Measurements from ENCODE around the gene GEMIN8.

The GEMIN8 gene

GRCh38 chrX:14065800-14066199 lies 36.1 kb upstream of the GEMIN8 start:
- H3K36me3 ChIP-seq (ENCODE audit: control insufficient read depth, insufficient read depth, low read length), result no peaks in the 10 kb centered on the region
- H3K27ac ChIP-seq, result no peak overlapping the region
- H3K9me3 ChIP-seq (ENCODE audit: control insufficient read depth, low read length), result no peaks in the 10 kb centered on the region
- H3K4me1 ChIP-seq, result no peaks in the 10 kb centered on the region
- no peak for TF ChIP-seq CTCF (IDR thresholded peaks at IDR 0.05)
- no peaks in the 10 kb centered on the region for H3K79me2 ChIP-seq
- H3K4me3 ChIP-seq (ENCODE audit: low read depth, low read length), result no peak overlapping the region
- H3K27me3 ChIP-seq (ENCODE audit: control insufficient read depth, insufficient read depth, low read length), result no peaks in the 10 kb centered on the region
- no peak overlapping the region for H2AFZ ChIP-seq
- no peak overlapping the region for H3K4me2 ChIP-seq (ENCODE audit: low read length)
- H3K9ac ChIP-seq, result no peak overlapping the region

- Histone ChIP-seq H3K36me3 (ENCODE audit: control insufficient read depth, insufficient read depth, low read length) (no peaks in the 10 kb centered on the region), H3K79me2 (no peaks in the 10 kb centered on the region), H3K27me3 (ENCODE audit: control insufficient read depth, insufficient read depth, low read length) (no peaks in the 10 kb centered on the region), H2AFZ (no peak overlapping the region), H3K9me3 (ENCODE audit: control insufficient read depth, low read length) (no peaks in the 10 kb centered on the region), H3K4me2 (ENCODE audit: low read length) (no peak overlapping the region), H3K9ac (no peak overlapping the region), H3K4me1 (no peaks in the 10 kb centered on the region), H3K4me3 (ENCODE audit: low read depth, low read length) (no peak overlapping the region), H3K27ac (no peak overlapping the region)
- TF ChIP-seq CTCF (IDR thresholded peaks at IDR 0.05), result no peak
Observed at GRCh38 chrX:14064626-14065432, 35.1 kb upstream of the GEMIN8 start.

GRCh38 chrX:14062524-14062923 lies 32.8 kb upstream of the GEMIN8 start:
- Histone ChIP-seq H3K36me3 (ENCODE audit: control insufficient read depth, insufficient read depth, low read length) (no peaks in the 10 kb centered on the region), H3K27ac (no peak overlapping the region), H2AFZ (no peak overlapping the region), H3K4me1 (no peaks in the 10 kb centered on the region), H3K27me3 (ENCODE audit: control insufficient read depth, insufficient read depth, low read length) (no peaks in the 10 kb centered on the region), H3K79me2 (no peaks in the 10 kb centered on the region), H3K9me3 (ENCODE audit: control insufficient read depth, low read length) (no peaks in the 10 kb centered on the region), H3K9ac (no peak overlapping the region), H3K4me2 (ENCODE audit: low read length) (no peak overlapping the region), H3K4me3 (ENCODE audit: low read depth, low read length) (no peak overlapping the region)
- no peak for TF ChIP-seq CTCF (IDR thresholded peaks at IDR 0.05)

- H3K27ac ChIP-seq, result no peak overlapping the region
- H3K27me3 ChIP-seq (ENCODE audit: control insufficient read depth, insufficient read depth, low read length), result no peaks in the 10 kb centered on the region
- no peaks in the 10 kb centered on the region for H3K4me1 ChIP-seq
- H3K79me2 ChIP-seq, result no peaks in the 10 kb centered on the region
- H3K36me3 ChIP-seq (ENCODE audit: control insufficient read depth, insufficient read depth, low read length), result no peaks in the 10 kb centered on the region
- TF ChIP-seq CTCF (IDR thresholded peaks at IDR 0.05), result no peak
- H3K4me2 ChIP-seq (ENCODE audit: low read length), result no peak overlapping the region
- no peak overlapping the region for H3K4me3 ChIP-seq (ENCODE audit: low read depth, low read length)
- H2AFZ ChIP-seq, result no peak overlapping the region
- no peaks in the 10 kb centered on the region for H3K9me3 ChIP-seq (ENCODE audit: control insufficient read depth, low read length)
- no peak overlapping the region for H3K9ac ChIP-seq
Observed at GRCh38 chrX:14056206-14056605, 26.5 kb upstream of the GEMIN8 start.

GRCh38 chrX:14051416-14051815 lies 21.7 kb upstream of the GEMIN8 start:
- Histone ChIP-seq H2AFZ (no peak overlapping the region), H3K36me3 (ENCODE audit: control insufficient read depth, insufficient read depth, low read length) (no peaks in the 10 kb centered on the region), H3K27ac (no peak overlapping the region), H3K4me2 (ENCODE audit: low read length) (no peak overlapping the region), H3K9ac (no peak overlapping the region), H3K9me3 (ENCODE audit: control insufficient read depth, low read length) (no peaks in the 10 kb centered on the region), H3K79me2 (no peaks in the 10 kb centered on the region), H3K27me3 (ENCODE audit: control insufficient read depth, insufficient read depth, low read length) (no peaks in the 10 kb centered on the region), H3K4me1 (no peaks in the 10 kb centered on the region), H3K4me3 (ENCODE audit: low read depth, low read length) (no peak overlapping the region)
- no peak for TF ChIP-seq CTCF (IDR thresholded peaks at IDR 0.05)

Data from parathyroid adenoma (tissue), 2 donors.